HG03432 (cell line): ENCODE results near the gene CCDC15.

Experiments used
- ATAC-seq: cut with Tn5 transposase; IDR thresholded peaks from one replicate; pipeline ENCODE4 v1.9.1; 2021; ENCODE audit warnings: mild to moderate bottlenecking, moderate library complexity; ENCODE audit not compliant: unreplicated experiment

Gene CCDC15

DNA sequence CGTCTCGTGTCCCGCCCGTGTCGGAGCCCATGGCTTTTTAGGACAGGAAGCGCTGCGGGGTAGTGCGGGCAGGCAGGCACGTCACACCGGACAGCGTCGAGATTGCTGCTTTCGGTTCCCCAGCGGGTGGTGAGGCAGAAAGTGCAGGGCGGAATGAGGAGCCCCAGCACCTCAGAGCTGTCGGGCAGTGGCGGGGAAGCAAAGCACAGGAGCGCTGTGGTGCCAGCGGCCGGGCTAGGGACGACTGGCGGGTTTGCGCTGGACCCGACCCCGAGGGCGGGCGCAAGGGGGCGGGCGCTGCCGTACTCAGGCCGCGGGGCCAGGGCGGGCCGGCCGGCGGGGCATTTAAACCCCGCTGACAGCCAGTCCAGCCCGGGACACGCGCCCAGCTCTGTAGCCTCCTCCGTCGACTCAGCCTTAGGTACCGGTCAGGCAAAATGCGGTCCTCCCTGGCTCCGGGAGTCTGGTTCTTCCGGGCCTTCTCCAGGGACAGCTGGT, 109.0 kb downstream of the CCDC15 start, which contains the start of gene SLC37A2:
Gene SLC37A2, plus strand, starts transcription at position 375 of the 498 bp plus-strand sequence. Its CDS starts 63 bp downstream, at position 438.
- ATAC-seq, result peak; percentile 92

GRCh38 chr11:125063429-125064043, 109.5 kb downstream of the CCDC15 start:
- peak; percentile 37 for ATAC-seq

DNA sequence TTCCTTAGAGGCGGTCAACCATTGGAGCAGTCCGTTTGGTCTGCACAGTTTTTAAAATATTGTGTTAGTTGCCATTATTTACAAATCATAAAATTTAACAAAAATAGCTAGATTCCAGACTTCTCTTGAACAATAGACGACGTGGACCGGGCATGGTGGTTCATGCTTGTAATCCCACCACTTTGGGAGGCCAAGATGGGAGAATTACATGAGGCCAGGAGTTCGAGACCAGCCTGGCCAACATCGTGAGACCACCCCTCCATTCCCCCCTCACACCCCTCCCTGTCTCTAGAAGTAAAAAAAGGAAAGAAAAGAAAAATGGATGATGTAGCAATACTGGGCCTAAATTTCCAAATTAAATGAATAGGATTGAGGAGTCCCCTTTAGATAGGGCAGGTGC, 110.1 kb downstream of the CCDC15 start:
- no peak for ATAC-seq

DNA sequence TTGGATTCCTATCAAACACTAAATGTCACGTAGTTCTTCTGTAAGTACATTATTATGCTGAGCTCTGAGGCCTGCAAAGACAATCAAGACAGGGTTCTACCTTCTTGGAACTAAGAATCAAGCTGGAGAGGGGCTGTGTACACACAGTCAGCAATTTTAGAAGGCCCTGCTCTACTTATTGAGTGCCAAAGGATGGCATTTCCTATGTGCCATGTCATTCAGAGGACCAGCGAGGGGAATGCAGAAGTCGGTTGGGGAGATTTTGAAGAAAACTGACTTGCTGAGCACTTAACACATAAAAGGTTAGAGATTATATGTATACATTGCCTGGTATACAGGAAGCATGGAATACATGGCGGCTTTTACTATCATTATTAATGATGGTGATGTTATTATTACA, 114.4 kb downstream of the CCDC15 start:
- no peak for ATAC-seq

DNA sequence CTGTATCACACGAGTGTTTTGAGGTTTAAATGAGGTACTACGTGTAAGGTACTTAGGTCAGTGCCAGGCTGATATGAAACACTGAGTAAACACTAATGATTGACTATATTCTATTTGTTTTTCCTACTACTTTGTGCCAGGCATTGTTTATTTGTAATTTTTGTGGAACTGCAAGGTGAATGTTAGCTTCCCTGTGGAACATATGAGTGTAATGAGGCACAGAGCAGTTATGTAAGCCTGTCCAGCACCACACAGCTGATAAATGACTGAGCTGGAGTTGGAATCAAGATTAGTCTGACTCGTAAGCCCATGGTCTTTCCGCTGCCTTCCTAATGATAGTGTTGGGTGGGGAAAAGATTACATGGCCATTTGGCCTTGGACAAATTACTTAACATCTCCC, 115.0 kb downstream of the CCDC15 start:
- ATAC-seq, result no peak

DNA sequence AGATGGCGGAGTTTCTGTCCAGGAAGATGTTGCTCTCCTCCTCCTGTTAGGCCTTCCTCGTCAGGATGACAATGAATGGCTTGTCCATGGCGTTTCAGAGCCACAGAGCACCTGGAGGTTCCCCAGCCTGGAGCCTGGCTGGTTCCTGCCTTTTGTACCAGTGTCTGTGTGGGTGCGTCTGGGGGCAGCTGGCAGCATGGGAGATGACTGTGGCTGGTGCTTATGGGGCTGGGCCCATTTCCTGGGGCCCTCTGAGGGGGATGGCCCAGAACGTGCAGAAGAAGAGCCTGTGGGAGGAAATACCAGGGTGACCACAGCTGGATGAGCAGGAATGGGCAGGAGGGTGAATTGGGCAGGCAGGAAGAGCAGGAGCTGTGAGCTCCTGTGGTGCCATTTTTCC, 115.8 kb downstream of the CCDC15 start:
- ATAC-seq, result no peak

GRCh38 chr11:125070699-125071254, 116.8 kb downstream of the CCDC15 start:
- peak; percentile 68 for ATAC-seq

DNA sequence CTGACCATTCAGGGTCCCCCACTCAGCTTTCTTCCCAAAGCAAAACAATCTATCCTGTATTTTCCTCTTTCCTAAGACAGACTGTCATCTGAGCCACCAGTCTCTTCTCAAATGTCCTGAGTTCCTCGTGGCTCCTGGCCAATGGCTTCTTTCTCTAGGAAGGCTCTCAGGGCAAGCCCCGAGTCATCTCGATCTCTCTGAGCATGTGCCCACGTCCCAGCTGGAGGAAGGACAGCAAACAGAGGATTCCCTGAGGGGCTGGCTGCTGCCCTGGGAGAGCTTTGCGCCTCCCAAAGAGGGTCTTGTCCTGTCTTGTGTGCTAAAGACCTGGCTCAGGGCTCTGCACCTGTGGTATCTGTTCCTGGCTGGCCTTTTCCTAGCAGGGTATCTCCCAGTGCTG, 117.4 kb downstream of the CCDC15 start:
- ATAC-seq, result no peak

DNA sequence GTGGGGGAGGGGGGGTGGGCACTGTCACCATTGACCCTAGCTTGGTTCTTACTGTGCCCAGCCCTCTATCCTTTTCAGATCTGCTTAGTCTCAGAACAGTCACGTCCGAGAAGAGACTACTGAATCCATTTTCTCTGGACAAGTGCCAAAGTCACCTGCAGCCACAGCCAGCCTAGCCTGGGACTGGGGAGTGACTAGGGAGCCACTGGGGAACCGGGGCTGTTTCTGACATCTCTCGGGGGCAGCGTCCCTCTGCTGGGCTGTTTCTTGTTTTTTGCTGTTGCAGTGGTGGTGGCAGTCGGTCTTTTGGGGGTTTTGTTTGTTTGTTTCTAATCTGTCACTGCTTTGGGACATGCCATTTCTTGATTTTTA, 117.8 kb downstream of the CCDC15 start:
- no peak for ATAC-seq

DNA sequence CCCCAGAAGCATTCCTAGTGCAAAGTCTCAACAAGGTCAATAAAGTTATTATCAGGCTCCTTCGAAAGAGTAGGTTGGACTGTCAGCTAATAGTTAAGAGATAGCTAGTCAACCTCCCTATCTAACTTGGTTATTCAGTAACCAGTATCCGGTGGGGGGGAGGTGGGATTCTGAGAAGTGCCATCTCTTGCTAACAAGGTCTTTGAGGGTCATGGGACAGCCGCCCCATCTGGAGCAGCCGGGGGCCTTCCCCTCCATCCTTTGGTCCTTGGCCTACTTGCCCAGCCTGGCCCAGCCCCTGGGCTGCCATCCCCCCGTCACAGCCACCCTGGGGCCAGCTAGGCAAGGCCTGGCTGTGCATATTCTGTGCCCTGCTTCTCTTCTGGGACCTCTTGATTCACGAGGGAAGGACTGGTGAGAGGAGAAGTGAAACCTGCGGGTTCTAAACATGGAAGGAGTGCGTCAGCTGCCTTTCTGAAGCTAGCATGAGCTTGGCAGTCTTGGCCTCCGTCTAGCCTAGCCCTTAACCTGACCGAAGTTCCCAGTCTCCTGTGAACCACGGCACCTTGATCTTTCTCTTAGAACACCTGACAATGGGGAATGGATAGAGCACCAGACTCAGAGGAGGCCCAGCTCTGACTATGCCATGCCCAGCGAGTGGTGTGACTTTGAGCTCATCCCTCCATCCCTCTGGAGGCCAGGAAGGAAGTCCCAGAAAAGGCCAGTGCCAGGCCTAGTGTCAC, 118.4 kb downstream of the CCDC15 start:
- ATAC-seq, result peak; percentile 83

- ATAC-seq, result no peak
These were observed 119.1 kb downstream of the CCDC15 start for GRCh38 chr11:125072961-125073590.

DNA sequence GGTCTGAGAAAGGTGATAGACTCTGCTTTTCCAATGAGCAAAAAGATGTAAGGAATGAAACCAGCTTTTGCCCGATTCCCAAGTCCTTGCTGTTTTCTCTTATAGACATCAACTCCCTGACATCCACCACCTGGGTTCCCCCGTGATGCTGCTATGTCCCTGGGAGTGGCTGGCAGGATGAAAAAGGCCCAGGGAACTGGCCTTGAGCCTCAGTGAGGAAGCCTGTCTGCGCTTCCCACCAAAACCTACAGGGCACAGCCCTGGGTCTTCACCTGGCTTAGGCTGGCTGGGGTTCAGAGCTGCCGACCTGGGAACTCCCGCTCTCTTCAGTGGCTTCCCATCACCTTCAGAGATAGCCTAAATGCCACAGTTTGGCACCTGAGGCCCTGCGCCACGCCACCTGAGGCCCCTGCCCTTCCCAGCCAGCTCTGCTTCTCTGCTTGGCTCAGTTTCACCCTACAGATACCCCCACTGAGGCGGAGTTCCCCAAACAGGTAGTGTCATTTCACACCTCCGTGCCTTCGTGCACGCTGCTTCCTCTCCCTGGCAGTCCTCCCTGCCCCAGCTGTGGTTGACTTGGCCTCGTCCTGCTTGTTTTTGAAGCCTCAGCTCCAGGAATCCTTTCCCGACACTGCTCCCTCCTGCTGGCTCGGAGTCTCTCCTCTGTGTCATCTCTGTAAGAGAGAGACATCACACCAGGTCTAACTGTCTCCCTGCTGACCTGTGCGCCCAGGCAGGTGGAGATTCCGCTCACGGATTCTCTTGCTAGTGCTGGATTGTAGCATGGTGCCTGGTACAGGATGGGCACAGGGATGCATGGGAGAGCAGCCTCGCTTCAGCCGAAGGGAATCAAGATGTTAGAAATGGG, 119.8 kb downstream of the CCDC15 start:
- ATAC-seq, result no peak

- ATAC-seq, result no peak
These were observed 120.7 kb downstream of the CCDC15 start for GRCh38 chr11:125074511-125075241.

DNA sequence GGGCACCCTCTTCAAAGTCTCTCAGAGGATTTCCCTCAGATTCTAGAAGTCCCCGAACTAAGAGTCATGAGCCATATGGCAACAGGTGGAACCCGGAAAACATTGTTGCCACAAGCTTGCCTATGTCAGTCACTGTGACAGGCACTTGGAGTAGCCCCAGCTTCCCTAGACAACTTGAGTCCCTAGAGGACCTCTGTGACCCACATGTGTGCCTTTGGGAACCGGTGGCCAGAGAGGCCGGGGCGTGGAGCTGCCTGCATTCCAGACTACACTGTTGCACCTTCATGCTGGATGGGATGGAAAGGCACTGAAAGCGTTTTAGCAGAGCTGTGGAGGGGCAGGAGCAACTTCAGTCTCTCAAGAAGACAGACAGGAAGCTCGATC, 121.2 kb downstream of the CCDC15 start:
- ATAC-seq, result no peak

DNA sequence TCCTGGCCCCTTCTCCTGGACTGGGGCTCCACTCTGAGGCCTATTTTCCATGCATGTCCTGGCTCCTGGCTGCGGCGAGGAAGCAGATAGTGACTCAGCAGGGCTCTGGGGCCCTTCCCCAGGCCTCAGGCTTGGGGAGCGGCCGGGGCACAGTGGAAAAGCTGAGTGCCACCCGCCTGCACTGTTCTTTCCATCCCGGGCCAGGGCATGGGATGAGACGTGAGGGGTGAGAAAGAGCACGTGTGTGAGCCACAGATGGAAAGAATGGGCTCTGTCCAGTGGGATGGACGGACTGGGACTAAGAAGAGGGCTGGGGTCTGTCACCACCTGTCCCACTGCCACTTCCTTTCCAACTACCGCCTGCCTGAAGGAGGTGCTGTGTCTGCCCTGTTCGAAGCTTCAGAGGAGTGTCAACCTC, 121.9 kb downstream of the CCDC15 start:
- ATAC-seq, result no peak

- no peak for ATAC-seq
These were observed 122.5 kb downstream of the CCDC15 start for GRCh38 chr11:125076378-125076945.

DNA sequence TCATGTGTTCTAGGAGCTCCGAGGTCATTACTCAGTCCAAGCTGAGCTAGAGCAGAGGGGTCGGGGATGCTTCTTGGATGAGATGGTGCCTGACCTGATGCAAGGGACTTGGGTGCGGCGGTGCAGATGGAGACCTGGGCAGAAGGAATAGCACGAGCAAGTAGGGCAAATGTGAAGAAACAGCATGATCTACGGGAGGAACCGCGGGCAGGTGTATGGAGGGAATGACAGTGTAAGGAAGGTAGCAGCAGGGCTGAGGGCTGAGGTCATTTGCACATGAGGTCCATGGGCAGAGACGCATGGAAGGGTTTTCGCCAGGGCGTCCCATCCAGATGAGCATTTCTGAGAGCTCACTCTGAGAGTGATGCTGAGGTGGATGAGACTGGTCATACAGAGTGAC, 124.0 kb downstream of the CCDC15 start:
- ATAC-seq, result no peak

DNA sequence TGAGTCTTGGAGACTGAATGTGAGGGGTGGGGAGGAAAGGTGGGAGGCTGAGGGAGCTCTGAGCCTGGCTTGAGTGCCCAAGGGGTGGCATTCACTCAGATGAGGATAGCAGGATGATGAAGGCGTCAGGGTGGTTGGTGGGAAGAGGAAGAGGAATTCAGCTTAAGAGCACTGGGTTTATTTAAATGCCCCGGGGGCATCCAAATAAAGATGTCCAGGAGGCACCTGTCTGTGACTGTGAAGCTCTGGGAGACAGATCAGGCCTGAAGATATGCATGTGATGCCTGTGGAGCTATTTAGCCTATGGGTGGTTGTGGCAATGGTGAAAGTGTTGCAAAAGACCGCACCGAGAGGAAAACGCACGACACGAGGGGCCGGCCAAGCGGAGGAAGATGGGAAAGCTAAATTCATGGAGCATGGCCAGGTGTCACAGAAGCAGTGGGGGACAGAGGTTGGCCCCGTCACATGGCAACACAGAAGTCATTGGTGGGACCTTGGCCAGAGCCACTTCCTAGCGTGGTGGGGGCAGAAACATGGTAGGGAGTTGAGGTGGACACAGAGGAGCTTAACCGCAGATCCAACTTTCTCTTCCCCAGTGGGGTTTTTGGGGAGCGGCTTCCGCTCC, 124.6 kb downstream of the CCDC15 start:
- no peak for ATAC-seq

DNA sequence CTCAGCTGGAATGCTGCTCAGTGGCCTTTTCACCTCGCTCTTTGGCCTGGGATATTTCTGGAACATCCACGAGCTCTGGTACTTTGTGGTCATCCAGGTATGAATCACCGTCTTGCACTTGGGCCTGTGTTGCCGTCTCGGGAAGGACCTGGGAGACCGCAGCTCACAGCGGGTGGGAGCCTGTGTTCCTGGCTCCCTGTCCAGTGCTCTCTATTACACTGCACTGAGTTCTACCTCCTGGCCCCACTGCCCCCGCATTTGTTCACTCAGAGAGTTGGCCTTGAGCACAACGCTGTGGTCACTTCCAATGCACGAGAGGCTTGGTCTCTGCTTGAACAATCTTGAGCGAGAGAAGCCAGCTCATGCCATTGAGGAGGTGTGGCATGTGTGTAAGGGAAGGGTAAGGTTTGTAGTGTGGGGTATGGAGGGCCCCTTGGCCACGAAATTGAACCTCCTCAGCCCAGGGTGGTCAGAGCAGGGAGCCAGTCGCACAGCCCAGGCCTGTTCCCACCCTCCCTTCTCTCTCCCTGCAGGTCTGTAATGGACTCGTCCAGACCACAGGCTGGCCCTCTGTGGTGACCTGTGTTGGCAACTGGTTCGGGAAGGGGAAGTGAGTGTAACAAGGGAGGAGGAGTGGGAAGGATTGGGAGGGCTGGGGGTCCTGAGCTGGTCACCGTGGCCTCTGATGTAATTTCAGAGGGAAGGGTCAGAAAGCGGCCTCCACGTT, 125.3 kb downstream of the CCDC15 start:
- no peak for ATAC-seq
